Fibroblast of lung (primary cell): Measurements from ENCODE around the gene ABCA4. TPM values are rescaled to one million over a fixed set of nuclear protein-coding genes. Genes with fewer than 3 reads are reported as not detected.

Source experiments
- DNase-seq, 2 donors: peaks; one replicate each; pipeline versions ENCODE4 v3.0.0 to v3.0.0-alpha.2; 2010; ENCODE audit warnings: low read depth in 2 of 2
- H2AFZ ChIP-seq: 2 replicates; pipeline ENCODE4 v1.5.1; 2012; ENCODE audit warnings: low read length, control low read depth, inconsistent platforms
- H3K27ac ChIP-seq: 2 replicates; pipeline ENCODE4 v1.5.1; 2011; ENCODE audit warnings: low read length, control low read depth; ENCODE audit not compliant: insufficient read depth
- H3K27me3 ChIP-seq: 2 replicates; pipeline ENCODE4 v1.5.1; 2011; ENCODE audit warnings: mild to moderate bottlenecking, low read length; ENCODE audit not compliant: control insufficient read depth, insufficient read depth
- H3K36me3 ChIP-seq: 2 replicates; pipeline ENCODE4 v1.5.1; 2011; ENCODE audit warnings: low read length; ENCODE audit not compliant: control insufficient read depth, insufficient read depth
- H3K4me1 ChIP-seq: 2 replicates; pipeline ENCODE4 v1.5.1; 2011; ENCODE audit warnings: low read length; ENCODE audit not compliant: control insufficient read depth, insufficient read depth; ENCODE audit errors: extremely low read depth
- H3K4me2 ChIP-seq: 2 replicates; pipeline ENCODE4 v1.5.1; 2011; ENCODE audit warnings: low read length, control low read depth; ENCODE audit not compliant: insufficient read depth; ENCODE audit errors: extremely low read depth
- H3K4me3 ChIP-seq, 4 experiments: fragments of 200-600 bp in 1 of 4; sonication (generic) in 1 of 4; replicated peaks in 1 of 4; 2 replicates each; pipeline ENCODE4 v1.5.1; 2011 to 2016; ENCODE audit warnings: low read length in 4 of 4, low read depth in 3 of 4, mild to moderate bottlenecking in 3 of 4, control low read depth in 2 of 4, inconsistent platforms in 1 of 4, mixed read lengths in 1 of 4; ENCODE audit not compliant: insufficient read depth in 1 of 4; ENCODE audit errors: control extremely low read depth in 1 of 4
- H3K79me2 ChIP-seq: 2 replicates; pipeline ENCODE4 v1.5.1; 2012; ENCODE audit warnings: mild to moderate bottlenecking, low read length, inconsistent platforms; ENCODE audit not compliant: control insufficient read depth, insufficient read depth
- H3K9ac ChIP-seq: 2 replicates; pipeline ENCODE4 v1.5.1; 2011; ENCODE audit warnings: mild to moderate bottlenecking, low read length, control low read depth; ENCODE audit not compliant: insufficient read depth
- H3K9me3 ChIP-seq: 2 replicates; pipeline ENCODE4 v1.5.1; 2012; ENCODE audit warnings: low read depth, low read length; ENCODE audit not compliant: control insufficient read depth, insufficient read depth
- H4K20me1 ChIP-seq: 2 replicates; pipeline ENCODE4 v1.5.1; 2011; ENCODE audit warnings: low read length; ENCODE audit not compliant: control insufficient read depth, insufficient read depth; ENCODE audit errors: extremely low read depth
- CTCF ChIP-seq, 2 donors: IDR thresholded peaks in 1 of 2; conservative IDR thresholded peaks in 1 of 2; 1 replicate in 1 of 2; 2 replicates in 1 of 2; pipeline ENCODE4 v1.5.1; 2011 to 2012; ENCODE audit warnings: low read length in 2 of 2, control low read depth in 1 of 2, inconsistent platforms in 1 of 2, low read depth in 1 of 2, mild to moderate bottlenecking in 1 of 2
- EZH2 ChIP-seq: IDR thresholded peaks from 2 replicates; pipeline ENCODE4 v1.5.1; 2012; ENCODE audit warnings: low read length, control low read depth, mild to moderate bottlenecking; ENCODE audit errors: missing control alignments
- polyA plus RNA-seq, 2 donors: library from polyadenylated mRNA; depleted of rRNA in 1 of 2; stranded (reverse) in 1 of 2; unstranded in 1 of 2; fragments of >200 nt; gene quantifications; 2 replicates each; pipeline ENCODE4 v1.2.1, GENCODE V29; 2011 to 2012; ENCODE audit warnings: missing spikeins in 1 of 2
- total RNA-seq: library from RNA; depleted of rRNA; stranded (reverse); fragments of >200 nt; gene quantifications from 2 replicates; pipeline ENCODE4 v1.2.1, GENCODE V29; 2014

Gene ABCA4
- total and polyA plus RNA-seq, 2 donors (not counting 1 experiment from before 2014, with no cell fraction given): 0.07 to 0.33 TPM

DNA sequence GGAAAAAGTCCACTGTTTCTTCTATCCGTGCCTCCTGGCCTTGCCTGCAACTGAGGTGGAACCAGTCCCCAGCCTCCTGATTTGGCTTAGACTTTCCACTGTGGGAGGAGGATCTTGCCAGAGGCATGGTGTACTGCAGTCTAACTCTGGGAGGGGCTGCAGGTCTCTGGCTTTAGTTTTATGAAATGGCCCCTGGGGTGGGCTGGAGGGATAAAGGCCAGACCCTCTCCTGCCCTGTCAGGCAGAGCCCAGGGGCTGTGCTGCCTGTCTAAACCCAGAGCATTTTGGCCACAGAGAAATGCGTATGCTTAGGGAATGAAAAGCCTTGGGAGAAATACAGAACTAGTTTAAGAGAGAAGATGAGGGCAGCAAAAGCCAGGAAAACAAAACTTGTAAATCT, 73.0 kb downstream of the ABCA4 start:
- Histone ChIP-seq H3K79me2 (no peaks in the 10 kb centered on the region), H3K9ac (no peak overlapping the region), H3K4me2 (no peak overlapping the region), H3K27ac (no peak overlapping the region), H3K36me3 (no peaks in the 10 kb centered on the region), H3K4me1 (peaks cover 4% of the 10 kb centered on the region), H4K20me1 (no peaks in the 10 kb centered on the region), H3K27me3 (no peaks in the 10 kb centered on the region), H2AFZ (no peak overlapping the region), H3K9me3 (no peaks in the 10 kb centered on the region), H3K4me3 (no peak overlapping the region)
- DNase-seq: no peak
- TF ChIP-seq CTCF (conservative IDR thresholded peaks at IDR 0.05 in 1 of 2, IDR thresholded peaks at IDR 0.05 in 1 of 2; ENCODE audit: low read depth in 1 of 2, low read length in 2 of 2) (no peak), EZH2 (no peak)

- Histone ChIP-seq H3K27me3 (no peaks in the 10 kb centered on the region), H3K9ac (no peak overlapping the region), H3K36me3 (no peaks in the 10 kb centered on the region), H3K79me2 (no peaks in the 10 kb centered on the region), H3K4me1 (peaks cover 4% of the 10 kb centered on the region), H4K20me1 (no peaks in the 10 kb centered on the region), H3K27ac (no peak overlapping the region), H3K4me2 (no peak overlapping the region), H2AFZ (peak overlapping the region; percentile 12), H3K9me3 (no peaks in the 10 kb centered on the region), H3K4me3 (peak overlapping the region in 2 of 4 experiments; percentile 37 to 39)
- DNase-seq: peak; percentile 92 to 95
- TF ChIP-seq CTCF (conservative IDR thresholded peaks at IDR 0.05 in 1 of 2, IDR thresholded peaks at IDR 0.05 in 1 of 2; ENCODE audit: low read depth in 1 of 2, low read length in 2 of 2) (peak; percentile 76 to 78), EZH2 (no peak)
These were observed 75.4 kb downstream of the ABCA4 start for GRCh38 chr1:94045465-94046056.

- H2AFZ ChIP-seq: no peak overlapping the region
- H3K4me2 ChIP-seq: no peak overlapping the region
These were observed 76.1 kb downstream of the ABCA4 start for GRCh38 chr1:94044891-94045290.

More at GRCh38 chr1:94044891-94045290, 76.1 kb downstream of the ABCA4 start:
- Histone ChIP-seq H3K9me3 (no peaks in the 10 kb centered on the region), H4K20me1 (no peaks in the 10 kb centered on the region), H3K27ac (no peak overlapping the region), H3K4me1 (peaks cover 4% of the 10 kb centered on the region), H3K36me3 (no peaks in the 10 kb centered on the region), H3K27me3 (no peaks in the 10 kb centered on the region), H3K4me3 (no peak overlapping the region), H3K9ac (no peak overlapping the region), H3K79me2 (no peaks in the 10 kb centered on the region)
- DNase-seq: no peak
- no peak for TF ChIP-seq EZH2
- TF ChIP-seq CTCF (conservative IDR thresholded peaks at IDR 0.05 in 1 of 2, IDR thresholded peaks at IDR 0.05 in 1 of 2; ENCODE audit: low read depth in 1 of 2, low read length in 2 of 2): no peak
